Gastroesophageal sphincter (tissue), 4 donors: ENCODE data around the gene WDR35. TPM values are rescaled to one million over a fixed set of nuclear protein-coding genes. Genes with fewer than 3 reads are reported as not detected.
"Not testable (repeated sequence)": the region's sequence is repeated elsewhere in the genome, so short reads cannot be mapped to it uniquely, and the experiment has no call there.

Experiments used
- ATAC-seq: fragments of 150-250 bp; one replicate; pipeline ENCODE4 v1.9.1; 2016; ENCODE audit warnings: mild to moderate bottlenecking, moderate library complexity
- H3K27ac ChIP-seq, 4 donors: fragments of 200-600 bp; sonication (generic) in 3 of 4; 1 replicate in 3 of 4; 2 replicates in 1 of 4; pipeline ENCODE4 v1.5.1; 2016 to 2019
- H3K27me3 ChIP-seq: fragments of 200-600 bp; sonication (generic); one replicate; pipeline ENCODE4 v1.5.1; 2019
- H3K36me3 ChIP-seq, 2 donors: fragments of 200-600 bp; sonication (generic); one replicate each; pipeline ENCODE4 v1.5.1; 2019; ENCODE audit warnings: control low read depth in 1 of 2
- H3K4me1 ChIP-seq, 3 donors: fragments of 200-600 bp; sonication (generic); 1 replicate in 2 of 3; 2 replicates in 1 of 3; pipeline ENCODE4 v1.5.1; 2016 to 2019; ENCODE audit warnings: control low read depth in 2 of 3
- H3K4me3 ChIP-seq, 2 donors: fragments of 200-600 bp; sonication (generic); one replicate each; pipeline ENCODE4 v1.5.1; 2019; ENCODE audit warnings: mild to moderate bottlenecking in 1 of 2, moderate library complexity in 1 of 2
- H3K9me3 ChIP-seq, 3 donors: fragments of 200-600 bp; sonication (generic); one replicate each; pipeline ENCODE4 v1.5.1; 2017 to 2019; ENCODE audit warnings: control low read depth in 2 of 3
- EP300 ChIP-seq: sonication (generic); formaldehyde crosslinking; IDR thresholded peaks from one replicate; pipeline ENCODE4 v1.6.1; 2017; ENCODE audit warnings: antibody characterized with exemption, mild to moderate bottlenecking
- POLR2A ChIP-seq, 2 donors: fragments of 450-650 bp; IDR thresholded peaks; one replicate each; pipeline ENCODE4 v1.6.1; 2017; ENCODE audit warnings: antibody characterized with exemption in 2 of 2, mild to moderate bottlenecking in 2 of 2, moderate library complexity in 1 of 2
- POLR2AphosphoS5 ChIP-seq: sonication (generic); formaldehyde crosslinking; IDR thresholded peaks from one replicate; pipeline ENCODE4 v1.6.1; 2017; ENCODE audit warnings: antibody characterized with exemption
- WGBS, 2 donors: methylation state at CpG; one replicate each; pipeline ENCODE4 v1.1.5; 2018; ENCODE audit warnings: low coverage in 1 of 2; 5-methylcytosine and 5-hydroxymethylcytosine counted together
- total RNA-seq, 4 donors: library from RNA; depleted of rRNA; stranded (reverse); fragments of >200 nt; gene quantifications; one replicate each; pipeline ENCODE4 v1.1.0, GENCODE V29; 2016
- TF ChIP-seq, protein P1 (sequence below), 4 experiments: fragments of 200-600 bp in 2 of 4; fragments of 450-650 bp in 2 of 4; sonication (generic) in 1 of 4; IDR thresholded peaks; one replicate each; pipeline ENCODE4 v1.5.1; 2017 to 2019; ENCODE audit warnings: antibody characterized with exemption in 4 of 4, mild to moderate bottlenecking in 2 of 4, moderate library complexity in 2 of 4

Gene WDR35
- total RNA-seq, 4 donors from 2014 or later: 10.1 to 22.2 (median 17.7) TPM

DNA sequence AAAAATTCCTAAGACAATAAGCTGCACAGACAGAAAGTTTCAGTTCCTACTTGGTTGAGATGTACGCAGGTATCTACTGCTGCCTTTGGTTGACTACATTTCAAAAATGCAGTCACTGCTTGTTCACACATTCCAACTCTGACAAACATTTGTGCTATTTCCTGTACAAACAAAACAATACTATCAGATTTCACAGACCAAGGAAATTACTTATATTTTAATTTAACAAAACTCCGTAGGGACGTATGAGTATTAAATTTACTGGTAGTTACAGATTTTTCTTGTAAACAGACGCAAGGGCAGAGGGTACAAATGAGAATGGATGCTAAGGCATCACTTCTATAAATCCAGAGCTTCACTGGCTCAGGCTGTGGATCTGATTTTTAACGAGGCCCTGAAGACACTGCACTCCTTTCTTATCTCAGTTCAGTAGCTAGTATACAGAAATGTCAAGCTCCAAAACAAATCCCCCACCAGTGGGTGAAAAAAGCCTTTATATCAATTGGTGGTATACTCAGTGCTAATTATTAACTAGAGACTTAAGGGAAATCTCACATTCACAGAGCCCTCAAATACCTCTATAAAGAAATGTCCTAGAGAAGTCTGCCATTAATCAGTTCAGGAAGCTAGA, 56.4 kb downstream of the WDR35 start:
- no peak overlapping the region for H3K27ac ChIP-seq
- H3K36me3 ChIP-seq: peaks cover 0 to 69% of the 10 kb centered on the region in 2 donors
- no peak for TF ChIP-seq EP300
- ATAC-seq: no peak
- H3K4me1 ChIP-seq: no peaks in the 10 kb centered on the region
- H3K27me3 ChIP-seq: no peaks in the 10 kb centered on the region
- WGBS, 2 donors: 59 to 75% methylated on average over 2 to 5 of the region's 5 CpGs
- peaks cover 0 to 6% (median 0%) of the 10 kb centered on the region in 3 donors for H3K9me3 ChIP-seq
- H3K4me3 ChIP-seq: no peak overlapping the region

DNA sequence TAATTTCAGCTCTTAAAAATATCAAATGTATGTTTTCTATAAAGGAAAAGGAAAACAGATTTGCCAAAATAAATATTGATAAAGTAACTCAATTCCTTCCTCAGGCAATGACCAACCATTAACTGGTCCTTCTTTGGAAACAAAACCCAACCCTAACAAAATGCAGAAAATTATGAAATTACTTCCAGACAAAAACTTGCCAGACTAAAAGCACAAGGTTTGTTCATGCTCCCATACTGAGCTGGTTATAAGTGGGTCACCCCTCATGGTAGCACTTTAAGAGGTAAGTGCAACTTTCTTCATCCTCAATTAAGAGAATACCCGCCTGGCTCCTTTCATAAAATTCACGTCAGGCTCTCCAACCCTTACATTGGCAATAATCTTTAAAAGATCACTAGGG, 57.0 kb downstream of the WDR35 start:
- TF ChIP-seq EP300 (no peak), POLR2AphosphoS5 (no peak), POLR2A (IDR thresholded peaks at IDR 0.05) (no peak)
- TF ChIP-seq, protein P1, sequence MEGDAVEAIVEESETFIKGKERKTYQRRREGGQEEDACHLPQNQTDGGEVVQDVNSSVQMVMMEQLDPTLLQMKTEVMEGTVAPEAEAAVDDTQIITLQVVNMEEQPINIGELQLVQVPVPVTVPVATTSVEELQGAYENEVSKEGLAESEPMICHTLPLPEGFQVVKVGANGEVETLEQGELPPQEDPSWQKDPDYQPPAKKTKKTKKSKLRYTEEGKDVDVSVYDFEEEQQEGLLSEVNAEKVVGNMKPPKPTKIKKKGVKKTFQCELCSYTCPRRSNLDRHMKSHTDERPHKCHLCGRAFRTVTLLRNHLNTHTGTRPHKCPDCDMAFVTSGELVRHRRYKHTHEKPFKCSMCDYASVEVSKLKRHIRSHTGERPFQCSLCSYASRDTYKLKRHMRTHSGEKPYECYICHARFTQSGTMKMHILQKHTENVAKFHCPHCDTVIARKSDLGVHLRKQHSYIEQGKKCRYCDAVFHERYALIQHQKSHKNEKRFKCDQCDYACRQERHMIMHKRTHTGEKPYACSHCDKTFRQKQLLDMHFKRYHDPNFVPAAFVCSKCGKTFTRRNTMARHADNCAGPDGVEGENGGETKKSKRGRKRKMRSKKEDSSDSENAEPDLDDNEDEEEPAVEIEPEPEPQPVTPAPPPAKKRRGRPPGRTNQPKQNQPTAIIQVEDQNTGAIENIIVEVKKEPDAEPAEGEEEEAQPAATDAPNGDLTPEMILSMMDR (IDR thresholded peaks at IDR 0.05): no peak
- Histone ChIP-seq H3K4me1 (no peaks in the 10 kb centered on the region), H3K9me3 (peaks cover 0 to 12% (median 0%) of the 10 kb centered on the region in 3 donors), H3K27me3 (no peaks in the 10 kb centered on the region), H3K36me3 (peaks cover 0 to 69% of the 10 kb centered on the region in 2 donors), H3K27ac (no peak overlapping the region), H3K4me3 (no peak overlapping the region)
- no peak for ATAC-seq
- WGBS, 2 donors: 79 to 86% methylated on average over 2 of the region's 2 CpGs

DNA sequence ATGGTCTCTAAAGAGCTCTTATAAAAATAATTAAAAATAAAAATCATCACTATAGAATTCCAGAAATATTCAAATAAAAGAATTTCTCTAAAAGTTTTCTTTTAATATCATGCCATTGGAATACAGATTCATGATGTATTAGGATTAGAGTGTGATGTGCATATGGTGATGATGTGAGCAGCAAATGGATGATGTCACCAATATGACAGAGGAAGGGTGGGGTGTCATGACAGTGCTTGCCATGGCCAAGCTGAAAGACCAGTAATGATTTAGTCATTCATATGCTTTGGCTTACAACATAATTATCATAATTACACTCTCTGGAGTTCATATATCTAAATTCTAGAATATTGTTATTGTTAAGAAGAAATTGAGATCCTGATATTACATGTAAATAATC, 60.7 kb downstream of the WDR35 start:
- Histone ChIP-seq H3K4me1 (no peaks in the 10 kb centered on the region), H3K9me3 (peaks cover 0 to 20% (median 4%) of the 10 kb centered on the region in 3 donors), H3K27ac (no peak overlapping the region), H3K4me3 (no peak overlapping the region), H3K36me3 (peaks cover 0 to 74% of the 10 kb centered on the region in 2 donors), H3K27me3 (no peaks in the 10 kb centered on the region)
- TF ChIP-seq POLR2A (IDR thresholded peaks at IDR 0.05): no peak
- TF ChIP-seq, protein P1 (IDR thresholded peaks at IDR 0.05): no peak
- no peak for TF ChIP-seq POLR2AphosphoS5
- TF ChIP-seq EP300: no peak
- ATAC-seq: no peak

DNA sequence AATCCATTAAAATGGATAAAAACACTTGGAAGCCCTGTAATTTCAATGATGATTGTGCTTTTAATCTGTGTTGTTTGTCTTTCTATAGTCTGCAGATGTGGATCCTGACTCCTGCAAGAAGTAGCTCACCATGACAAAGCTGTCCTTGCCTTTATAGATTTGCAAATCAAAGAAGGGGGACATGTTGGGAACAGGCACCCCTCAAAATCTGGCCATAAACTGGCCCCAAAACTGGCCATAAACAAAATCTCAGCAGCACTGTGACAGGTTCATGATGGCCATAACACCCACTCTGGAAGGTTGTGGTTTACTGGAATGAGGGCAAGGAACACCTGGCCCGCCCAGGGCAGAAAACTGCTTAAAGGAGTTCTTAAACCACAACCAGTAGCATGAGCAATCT, 62.1 kb downstream of the WDR35 start:
- WGBS, 2 donors: 100% methylated on average over 1 of the region's 1 CpG
- not testable (repeated sequence) for H3K4me3 ChIP-seq, H3K27ac ChIP-seq, ATAC-seq, H3K4me1 ChIP-seq, H3K27me3 ChIP-seq
- H3K36me3 ChIP-seq: peaks cover 0 to 80% of the 10 kb centered on the region in 2 donors
- H3K9me3 ChIP-seq: peaks cover 0 to 20% (median 4%) of the 10 kb centered on the region in 3 donors

DNA sequence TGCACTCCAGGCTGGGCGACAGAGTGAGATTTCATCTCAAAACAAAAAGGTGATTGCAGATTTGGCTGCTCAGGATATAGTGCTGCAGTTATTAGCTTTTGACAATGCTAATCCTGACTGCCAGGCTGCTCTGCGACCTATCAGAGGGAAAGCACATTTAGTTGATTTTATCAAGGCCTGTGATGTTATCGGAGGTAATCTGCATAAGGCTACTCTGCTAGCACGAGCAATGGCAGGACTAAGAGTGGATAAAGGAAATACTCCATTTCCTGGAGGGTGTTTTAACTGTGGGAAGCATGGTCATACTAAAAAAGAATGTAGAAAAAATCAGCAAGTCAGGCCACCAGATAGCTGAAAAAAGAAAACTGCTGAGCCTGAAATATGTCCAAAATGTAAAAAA, 65.4 kb downstream of the WDR35 start:
- peaks cover 0 to 20% (median 4%) of the 10 kb centered on the region in 3 donors for H3K9me3 ChIP-seq
- WGBS, 2 donors: 86 to 100% methylated on average over 1 to 3 of the region's 4 CpGs
- not testable (repeated sequence) for H3K27ac ChIP-seq, H3K4me1 ChIP-seq, ATAC-seq, H3K4me3 ChIP-seq, H3K27me3 ChIP-seq
- peaks cover 0 to 69% of the 10 kb centered on the region in 2 donors for H3K36me3 ChIP-seq

DNA sequence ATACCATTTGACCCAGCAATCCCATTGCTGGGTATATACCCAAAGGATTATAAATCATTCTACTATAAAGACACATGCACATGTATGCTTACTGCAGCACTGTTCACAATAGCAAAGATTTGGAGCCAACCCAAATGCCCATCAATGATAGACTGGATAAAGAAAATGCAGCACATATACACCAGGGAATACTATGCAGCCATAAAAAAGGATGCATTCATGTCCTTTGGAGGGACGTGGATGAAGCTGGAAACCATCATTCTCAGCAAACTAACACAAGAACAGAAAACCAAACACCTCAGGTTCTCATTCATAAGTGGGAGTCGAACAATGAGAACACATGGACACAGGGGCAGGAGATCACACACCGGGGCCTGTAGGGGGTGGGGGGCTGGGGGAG, 67.7 kb downstream of the WDR35 start:
- 76 to 80% methylated on average over 1 to 3 of the region's 3 CpGs for WGBS, 2 donors
- not testable (repeated sequence) for ATAC-seq

DNA sequence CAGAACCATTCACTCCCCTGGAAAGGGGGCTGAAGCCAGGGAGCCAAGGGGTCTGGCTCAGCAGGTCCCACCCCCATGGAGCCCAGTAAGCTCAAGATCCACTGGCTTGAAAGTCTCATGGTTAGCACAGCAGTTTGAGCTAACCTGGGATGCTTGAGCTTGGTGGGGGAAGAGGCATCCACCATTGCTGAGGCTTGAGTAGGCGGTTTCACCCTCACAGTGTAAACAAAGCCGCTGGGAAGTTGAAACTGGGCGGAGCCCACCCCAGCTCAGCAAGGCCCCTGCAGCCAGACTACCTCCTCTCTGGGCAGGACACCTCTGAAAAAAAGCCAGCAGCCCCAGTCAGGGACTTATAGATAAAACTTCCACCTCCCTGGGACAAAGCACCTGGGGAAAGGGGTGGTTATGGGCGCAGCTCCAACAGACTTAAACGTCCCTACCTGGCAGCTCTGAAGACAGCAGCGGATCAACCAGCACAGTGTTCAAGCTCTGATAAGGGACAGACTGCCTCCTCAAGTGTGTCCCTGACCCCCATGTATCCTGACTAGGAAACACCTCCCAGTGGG, 73.4 kb downstream of the WDR35 start:
- H3K27ac ChIP-seq: no peak overlapping the region
- H3K27me3 ChIP-seq: no peaks in the 10 kb centered on the region
- TF ChIP-seq, protein P1 (IDR thresholded peaks at IDR 0.05): no peak
- TF ChIP-seq EP300: no peak
- TF ChIP-seq POLR2AphosphoS5: no peak
- no peak for TF ChIP-seq POLR2A (IDR thresholded peaks at IDR 0.05)
- H3K4me1 ChIP-seq: no peaks in the 10 kb centered on the region
- no peak overlapping the region for H3K4me3 ChIP-seq
- 80% methylated on average over 1 of the region's 6 CpGs; no CpG with 5 or more reads in 1 of the 2 donors for WGBS, 2 donors
- ATAC-seq: no peak
- peaks cover 3 to 25% of the 10 kb centered on the region in 2 donors for H3K36me3 ChIP-seq
- no peaks in the 10 kb centered on the region for H3K9me3 ChIP-seq

More for the DNA sequence above, 67.7 kb downstream of the WDR35 start:
- H3K4me1 ChIP-seq, H3K9me3 ChIP-seq, H3K27me3 ChIP-seq, H3K4me3 ChIP-seq, H3K27ac ChIP-seq: not testable (repeated sequence)
- peaks cover 0 to 46% of the 10 kb centered on the region in 2 donors for H3K36me3 ChIP-seq
